ENCODE results near the gene TMEM271.
"Not testable (repeated sequence)": the region's sequence is repeated elsewhere in the genome, so short reads cannot be mapped to it uniquely, and the experiment has no call there.

TMEM271 gene

GRCh38 chr4:566035-566434, 10.1 kb downstream of the TMEM271 start:
- no peak for DNase-seq (ENCODE audit: low spot score)

GRCh38 chr4:565614-566013, 10.5 kb downstream of the TMEM271 start:
- DNase-seq (ENCODE audit: low spot score) = not testable (repeated sequence)

GRCh38 chr4:562458-562857, 13.6 kb downstream of the TMEM271 start:
- not testable (repeated sequence) for DNase-seq (ENCODE audit: low spot score)

GRCh38 chr4:561426-561825, 14.7 kb downstream of the TMEM271 start:
- no peak for DNase-seq (ENCODE audit: low spot score)

GRCh38 chr4:560731-561291, 15.3 kb downstream of the TMEM271 start:
- no peak for DNase-seq (ENCODE audit: low spot score)

- no peak for DNase-seq (ENCODE audit: low spot score)
Observed at GRCh38 chr4:560061-560460, 16.0 kb downstream of the TMEM271 start.

- no peak for DNase-seq (ENCODE audit: low spot score)
Observed at GRCh38 chr4:555566-556275, 20.4 kb downstream of the TMEM271 start.

GRCh38 chr4:554793-555320, 21.2 kb downstream of the TMEM271 start:
- not testable (repeated sequence) for DNase-seq (ENCODE audit: low spot score)

- no peak for DNase-seq (ENCODE audit: low spot score)
Observed at GRCh38 chr4:552019-552418, 24.1 kb downstream of the TMEM271 start.

GRCh38 chr4:550268-550667, 25.8 kb downstream of the TMEM271 start:
- not testable (repeated sequence) for DNase-seq (ENCODE audit: low spot score)

- no peak for DNase-seq (ENCODE audit: low spot score)
Observed at GRCh38 chr4:548976-549375, 27.1 kb downstream of the TMEM271 start.

- DNase-seq (ENCODE audit: low spot score) = no peak
Observed at GRCh38 chr4:545612-546011, 30.5 kb downstream of the TMEM271 start.

- DNase-seq (ENCODE audit: low spot score) = no peak
Observed at GRCh38 chr4:544386-545105, 31.5 kb downstream of the TMEM271 start.

- no peak for DNase-seq (ENCODE audit: low spot score)
Observed at GRCh38 chr4:541271-541670, 34.8 kb downstream of the TMEM271 start.

- no peak for DNase-seq (ENCODE audit: low spot score)
Observed at GRCh38 chr4:538542-539142, 37.5 kb downstream of the TMEM271 start.

GRCh38 chr4:537436-538264, 38.4 kb downstream of the TMEM271 start:
- DNase-seq (ENCODE audit: low spot score) = no peak

- DNase-seq (ENCODE audit: low spot score) = no peak
Observed at GRCh38 chr4:536351-536972, 39.6 kb downstream of the TMEM271 start.

GRCh38 chr4:535924-536281, 40.2 kb downstream of the TMEM271 start:
- no peak for DNase-seq (ENCODE audit: low spot score)

GRCh38 chr4:535181-535923, 40.7 kb downstream of the TMEM271 start:
- DNase-seq (ENCODE audit: low spot score) = no peak

- no peak for DNase-seq (ENCODE audit: low spot score)
Observed at GRCh38 chr4:534576-535151, 41.4 kb downstream of the TMEM271 start.

Measured in SK-N-DZ (cell line).